Endodermal cell (in vitro differentiated cells): Measurements from ENCODE around the gene SFXN1. TPM values are rescaled to one million over a fixed set of nuclear protein-coding genes. Genes with fewer than 3 reads are reported as not detected.

Experiments used
- DNase-seq: peaks from one replicate; pipeline ENCODE4 v3.0.0-alpha.2; 2017
- H3K27ac ChIP-seq: 2 replicates; pipeline ENCODE4 v1.5.1; 2013; ENCODE audit warnings: mild to moderate bottlenecking, low read depth, low read length, moderate library complexity
- H3K27me3 ChIP-seq: 2 replicates; pipeline ENCODE4 v1.6.1; 2013; ENCODE audit warnings: mild to moderate bottlenecking, low read length, moderate library complexity; ENCODE audit not compliant: insufficient read depth, control insufficient read depth, poor library complexity, severe bottlenecking
- H3K36me3 ChIP-seq: 2 replicates; pipeline ENCODE4 v1.7.0; 2013; ENCODE audit warnings: mild to moderate bottlenecking, low read length, moderate library complexity; ENCODE audit not compliant: control insufficient read depth, insufficient read depth
- H3K4me1 ChIP-seq: one replicate; pipeline ENCODE4 v1.7.0; 2013; ENCODE audit warnings: low read length; ENCODE audit not compliant: control insufficient read depth, insufficient read depth
- H3K4me3 ChIP-seq: 2 replicates; pipeline ENCODE4 v1.5.1; 2013; ENCODE audit warnings: mild to moderate bottlenecking, low read length, moderate library complexity
- H3K9ac ChIP-seq: 2 replicates; pipeline ENCODE4 v1.6.1; 2013; ENCODE audit warnings: mild to moderate bottlenecking, low read length, moderate library complexity; ENCODE audit not compliant: poor library complexity, severe bottlenecking; ENCODE audit errors: extremely low read depth
- H3K9me3 ChIP-seq: 2 replicates; pipeline ENCODE4 v1.6.1; 2013; ENCODE audit warnings: mild to moderate bottlenecking, low read length, moderate library complexity; ENCODE audit not compliant: control insufficient read depth
- H3K27ac Mint-ChIP-seq: 2 replicates; pipeline ENCODE4 v1.8.0; 2020; ENCODE audit warnings: mixed read lengths
- H3K27me3 Mint-ChIP-seq: 2 replicates; pipeline ENCODE4 v1.8.0; 2021; ENCODE audit warnings: mild to moderate bottlenecking, mixed read lengths; ENCODE audit not compliant: insufficient read depth
- H3K36me3 Mint-ChIP-seq: 2 replicates; pipeline ENCODE4 v1.8.0; 2020; ENCODE audit warnings: low read depth, mixed read lengths
- H3K4me1 Mint-ChIP-seq: 2 replicates; pipeline ENCODE4 v1.8.0; 2020; ENCODE audit warnings: mixed read lengths
- H3K4me3 Mint-ChIP-seq: 2 replicates; pipeline ENCODE4 v1.8.0; 2020; ENCODE audit warnings: mild to moderate bottlenecking, moderate library complexity, mixed read lengths
- H3K9me3 Mint-ChIP-seq: 2 replicates; pipeline ENCODE4 v1.8.0; 2020; ENCODE audit warnings: mild to moderate bottlenecking, mixed read lengths
- WGBS, 2 experiments: methylation state at CpG; one replicate each; pipeline versions ENCODE4 v1.1.5 to v1.1.7; 2013; ENCODE audit warnings: missing lambda C conversion rate in 2 of 2, mixed read lengths in 1 of 2; ENCODE audit not compliant: insufficient coverage in 1 of 2, insufficient read length in 1 of 2; 5-methylcytosine and 5-hydroxymethylcytosine counted together
- total RNA-seq, 2 donors: library from RNA; stranded (reverse); fragmentation: NEBNext Ultra II Directional in 1 of 2; extraction: Animal tissue kit (Norgen Biotek cat#: 25700) in 1 of 2; gene quantifications; 2 replicates in 1 of 2; 3 replicates in 1 of 2; pipeline ENCODE4 v1.2.1, GENCODE V29; 2021
- TF ChIP-seq, protein P1 (sequence below): fragments of 200-600 bp; sonication (generic); conservative IDR thresholded peaks from 2 replicates; pipeline ENCODE4 v1.5.0; 2021; ENCODE audit warnings: antibody characterized with exemption, mild to moderate bottlenecking

SFXN1 gene
- total RNA-seq, 2 donors from 2014 or later = 122 to 154 TPM

DNA sequence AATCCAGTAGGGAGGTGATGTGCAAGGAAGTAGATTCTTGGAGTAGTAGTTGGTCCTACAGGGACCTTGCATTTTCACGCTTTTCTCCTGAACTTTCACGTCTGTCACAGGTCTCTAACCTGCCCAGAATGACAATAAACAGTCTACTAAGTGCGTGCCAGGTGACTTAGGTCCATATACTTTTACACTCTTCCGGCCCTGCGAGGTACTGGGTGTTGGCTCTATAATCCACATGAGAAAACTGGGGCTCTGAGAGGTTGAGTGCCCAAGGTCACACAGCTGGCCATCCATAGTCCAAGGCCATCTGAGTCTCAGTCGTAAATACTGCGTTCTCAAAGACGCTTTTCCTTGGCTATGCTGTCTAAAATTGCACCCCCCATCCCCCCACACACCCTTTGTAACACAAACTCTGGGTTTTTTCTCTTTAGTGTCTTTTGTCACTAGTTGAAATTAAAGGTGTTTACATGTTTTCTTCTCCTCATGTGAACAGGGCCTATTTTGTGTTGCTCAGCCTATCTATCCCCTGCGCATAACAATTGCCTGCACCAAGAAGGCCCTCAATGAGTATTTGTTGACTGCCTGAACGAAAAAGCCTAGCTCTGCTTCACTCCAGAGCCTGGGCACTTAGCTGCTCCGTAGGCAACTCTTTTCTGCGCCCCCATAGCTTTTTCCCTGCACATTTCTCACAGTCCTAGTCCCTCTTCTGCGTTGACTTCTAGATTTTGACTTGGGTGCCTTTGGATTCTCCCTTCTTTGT lies 943 bp downstream of the SFXN1 start:
- Histone ChIP-seq H3K36me3 (peaks cover 41% of the 10 kb centered on the region), H3K27ac (no peak overlapping the region), H3K9me3 (peaks cover 22% of the 10 kb centered on the region), H3K27me3 (peaks cover 14% of the 10 kb centered on the region), H3K4me3 (peak overlapping the region; percentile 99), H3K9ac (peak overlapping the region; percentile 79), H3K4me1 (peaks cover 6% of the 10 kb centered on the region)
- 28 to 41% methylated on average over 5 to 13 of the region's 13 CpGs for WGBS, 2 experiments
- Mint-ChIP-seq H3K27ac (peak overlapping the region; percentile 90), H3K27me3 (peaks cover 30% of the 10 kb centered on the region), H3K36me3 (peaks cover 36% of the 10 kb centered on the region), H3K4me1 (peaks cover 41% of the 10 kb centered on the region), H3K9me3 (no peaks in the 10 kb centered on the region), H3K4me3 (peak overlapping the region; percentile 88)
- no peak for DNase-seq
- TF ChIP-seq, protein P1, sequence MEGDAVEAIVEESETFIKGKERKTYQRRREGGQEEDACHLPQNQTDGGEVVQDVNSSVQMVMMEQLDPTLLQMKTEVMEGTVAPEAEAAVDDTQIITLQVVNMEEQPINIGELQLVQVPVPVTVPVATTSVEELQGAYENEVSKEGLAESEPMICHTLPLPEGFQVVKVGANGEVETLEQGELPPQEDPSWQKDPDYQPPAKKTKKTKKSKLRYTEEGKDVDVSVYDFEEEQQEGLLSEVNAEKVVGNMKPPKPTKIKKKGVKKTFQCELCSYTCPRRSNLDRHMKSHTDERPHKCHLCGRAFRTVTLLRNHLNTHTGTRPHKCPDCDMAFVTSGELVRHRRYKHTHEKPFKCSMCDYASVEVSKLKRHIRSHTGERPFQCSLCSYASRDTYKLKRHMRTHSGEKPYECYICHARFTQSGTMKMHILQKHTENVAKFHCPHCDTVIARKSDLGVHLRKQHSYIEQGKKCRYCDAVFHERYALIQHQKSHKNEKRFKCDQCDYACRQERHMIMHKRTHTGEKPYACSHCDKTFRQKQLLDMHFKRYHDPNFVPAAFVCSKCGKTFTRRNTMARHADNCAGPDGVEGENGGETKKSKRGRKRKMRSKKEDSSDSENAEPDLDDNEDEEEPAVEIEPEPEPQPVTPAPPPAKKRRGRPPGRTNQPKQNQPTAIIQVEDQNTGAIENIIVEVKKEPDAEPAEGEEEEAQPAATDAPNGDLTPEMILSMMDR = no peak

DNA sequence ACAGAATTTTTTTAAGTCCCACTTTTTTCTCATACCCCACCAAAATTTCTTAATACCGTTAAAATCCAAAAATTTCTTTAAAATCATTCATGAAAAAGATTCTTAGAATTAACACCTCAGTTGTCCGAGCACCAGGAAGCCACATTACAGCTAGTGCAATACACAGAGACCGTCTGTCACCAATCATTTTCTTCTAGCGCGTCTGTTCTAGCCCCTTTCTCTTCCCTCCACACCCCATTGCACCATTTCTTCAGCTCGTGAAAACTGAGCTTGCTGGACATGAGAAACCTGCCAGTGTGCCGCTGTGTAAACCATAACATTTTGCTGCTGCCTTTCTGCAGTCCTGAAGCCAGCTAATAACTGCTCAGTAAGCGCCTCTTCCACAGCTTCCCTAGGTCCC lies 5.0 kb downstream of the SFXN1 start:
- Mint-ChIP-seq H3K4me1 (peaks cover 49% of the 10 kb centered on the region), H3K36me3 (peaks cover 59% of the 10 kb centered on the region), H3K27me3 (no peaks in the 10 kb centered on the region), H3K9me3 (no peaks in the 10 kb centered on the region), H3K27ac (peak overlapping the region; percentile 82), H3K4me3 (no peak overlapping the region)
- peaks cover 22% of the 10 kb centered on the region for H3K9me3 ChIP-seq
- 87 to 92% methylated on average over 8 of the region's 8 CpGs for WGBS, 2 experiments
- H3K36me3 ChIP-seq = peaks cover 69% of the 10 kb centered on the region
- TF ChIP-seq, protein P1 = no peak
- peaks cover 6% of the 10 kb centered on the region for H3K4me1 ChIP-seq
- no peak overlapping the region for H3K9ac ChIP-seq
- H3K4me3 ChIP-seq = no peak overlapping the region
- no peak for DNase-seq
- H3K27ac ChIP-seq = no peak overlapping the region
- H3K27me3 ChIP-seq = no peaks in the 10 kb centered on the region

DNA sequence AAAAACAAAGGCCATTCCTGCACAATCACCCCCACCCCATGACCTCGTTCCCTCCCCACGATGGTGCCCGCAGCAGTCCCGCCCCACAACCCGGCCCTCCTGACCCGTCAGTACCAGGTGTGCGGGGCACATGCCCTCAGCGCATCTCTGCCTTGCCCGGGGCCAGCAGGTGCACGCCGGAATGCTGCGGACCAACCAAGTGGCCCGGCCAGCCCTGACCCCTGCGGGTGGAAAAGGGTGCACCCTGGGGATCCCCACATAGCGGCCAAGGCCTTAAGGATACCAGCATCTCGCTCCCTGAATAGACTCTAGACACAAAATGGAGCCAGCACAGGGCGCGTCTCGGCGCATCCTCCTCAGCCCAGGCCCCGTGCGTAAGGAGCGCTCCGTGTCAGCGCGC lies 6.0 kb downstream of the SFXN1 start:
- Mint-ChIP-seq H3K27ac (no peak overlapping the region), H3K36me3 (peaks cover 68% of the 10 kb centered on the region), H3K4me3 (no peak overlapping the region), H3K4me1 (peaks cover 46% of the 10 kb centered on the region), H3K9me3 (no peaks in the 10 kb centered on the region), H3K27me3 (no peaks in the 10 kb centered on the region)
- H3K4me3 ChIP-seq = no peak overlapping the region
- H3K9me3 ChIP-seq = peaks cover 22% of the 10 kb centered on the region
- H3K4me1 ChIP-seq = peaks cover 6% of the 10 kb centered on the region
- WGBS, 2 experiments = 96 to 98% methylated on average over 19 to 26 of the region's 26 CpGs
- peaks cover 79% of the 10 kb centered on the region for H3K36me3 ChIP-seq
- H3K27ac ChIP-seq = no peak overlapping the region
- no peak for DNase-seq
- TF ChIP-seq, protein P1 = no peak
- no peaks in the 10 kb centered on the region for H3K27me3 ChIP-seq
- H3K9ac ChIP-seq = no peak overlapping the region
